Fibroblast of mammary gland (primary cell): Measurements from ENCODE around the gene ABLIM1.

Experiments
- DNase-seq: peaks from one replicate; pipeline ENCODE4 v3.0.0-alpha.2; 2010; ENCODE audit warnings: low read depth
- H3K4me3 ChIP-seq: 2 replicates; pipeline ENCODE4 v1.5.1; 2011; ENCODE audit warnings: low read depth, mild to moderate bottlenecking, low read length, moderate library complexity; ENCODE audit not compliant: control insufficient read depth
- TF ChIP-seq, protein P1 (sequence below): conservative IDR thresholded peaks from 2 replicates; pipeline ENCODE4 v1.5.1; 2011; ENCODE audit warnings: low read depth, low read length, inconsistent platforms; ENCODE audit not compliant: control insufficient read depth, insufficient read depth

The ABLIM1 gene

GRCh38 chr10:114604357-114605130, 53.5 kb downstream of the ABLIM1 start:
- no peak for DNase-seq
- TF ChIP-seq, protein P1, sequence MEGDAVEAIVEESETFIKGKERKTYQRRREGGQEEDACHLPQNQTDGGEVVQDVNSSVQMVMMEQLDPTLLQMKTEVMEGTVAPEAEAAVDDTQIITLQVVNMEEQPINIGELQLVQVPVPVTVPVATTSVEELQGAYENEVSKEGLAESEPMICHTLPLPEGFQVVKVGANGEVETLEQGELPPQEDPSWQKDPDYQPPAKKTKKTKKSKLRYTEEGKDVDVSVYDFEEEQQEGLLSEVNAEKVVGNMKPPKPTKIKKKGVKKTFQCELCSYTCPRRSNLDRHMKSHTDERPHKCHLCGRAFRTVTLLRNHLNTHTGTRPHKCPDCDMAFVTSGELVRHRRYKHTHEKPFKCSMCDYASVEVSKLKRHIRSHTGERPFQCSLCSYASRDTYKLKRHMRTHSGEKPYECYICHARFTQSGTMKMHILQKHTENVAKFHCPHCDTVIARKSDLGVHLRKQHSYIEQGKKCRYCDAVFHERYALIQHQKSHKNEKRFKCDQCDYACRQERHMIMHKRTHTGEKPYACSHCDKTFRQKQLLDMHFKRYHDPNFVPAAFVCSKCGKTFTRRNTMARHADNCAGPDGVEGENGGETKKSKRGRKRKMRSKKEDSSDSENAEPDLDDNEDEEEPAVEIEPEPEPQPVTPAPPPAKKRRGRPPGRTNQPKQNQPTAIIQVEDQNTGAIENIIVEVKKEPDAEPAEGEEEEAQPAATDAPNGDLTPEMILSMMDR: no peak
- no peak overlapping the region for H3K4me3 ChIP-seq

- no peak overlapping the region for H3K4me3 ChIP-seq
- DNase-seq: no peak
- TF ChIP-seq, protein P1: no peak
Measured at GRCh38 chr10:114603948-114604347, 54.1 kb downstream of the ABLIM1 start.

DNA sequence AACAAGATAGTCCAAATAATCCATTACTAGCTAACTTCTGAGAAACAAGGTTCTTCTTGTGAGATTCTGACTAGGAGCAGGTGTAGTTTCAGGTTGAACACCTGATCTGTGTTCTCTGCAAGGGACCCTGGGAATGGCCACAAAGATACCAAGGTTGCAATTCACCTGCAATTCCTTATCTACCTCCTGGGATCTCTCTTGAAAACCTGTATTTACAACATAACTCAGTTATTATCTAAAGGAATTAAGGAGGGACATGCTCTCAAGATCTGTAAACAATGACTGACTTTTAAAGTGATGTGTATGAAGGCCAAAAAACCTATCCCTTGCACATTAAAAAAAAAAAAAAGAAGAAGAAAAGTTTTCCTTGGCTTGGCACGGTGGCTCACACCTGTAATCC, 54.8 kb downstream of the ABLIM1 start:
- TF ChIP-seq, protein P1: no peak
- DNase-seq: no peak
- H3K4me3 ChIP-seq: no peak overlapping the region

DNA sequence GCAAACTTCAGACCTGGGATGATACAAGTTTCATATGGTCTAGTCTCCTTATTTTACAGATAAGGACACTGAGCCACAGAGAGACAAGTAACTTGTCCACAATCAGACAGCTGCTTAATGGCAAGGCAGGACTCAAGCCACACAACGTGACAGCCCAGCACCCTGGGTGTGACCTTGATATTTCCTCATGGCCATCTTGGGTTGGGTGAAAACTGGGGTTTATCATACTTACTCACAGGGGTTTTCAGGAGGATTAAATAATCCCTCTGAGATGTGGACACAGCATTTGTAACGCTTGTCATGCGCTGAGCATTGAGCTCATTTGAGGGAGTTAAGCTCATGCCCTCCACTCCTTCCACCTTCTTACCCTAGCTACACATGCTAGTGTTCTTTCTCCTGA, 58.0 kb downstream of the ABLIM1 start:
- TF ChIP-seq, protein P1: no peak
- no peak overlapping the region for H3K4me3 ChIP-seq
- no peak for DNase-seq

GRCh38 chr10:114596793-114597192, 61.3 kb downstream of the ABLIM1 start:
- TF ChIP-seq, protein P1: no peak
- H3K4me3 ChIP-seq: no peak overlapping the region
- DNase-seq: no peak

DNA sequence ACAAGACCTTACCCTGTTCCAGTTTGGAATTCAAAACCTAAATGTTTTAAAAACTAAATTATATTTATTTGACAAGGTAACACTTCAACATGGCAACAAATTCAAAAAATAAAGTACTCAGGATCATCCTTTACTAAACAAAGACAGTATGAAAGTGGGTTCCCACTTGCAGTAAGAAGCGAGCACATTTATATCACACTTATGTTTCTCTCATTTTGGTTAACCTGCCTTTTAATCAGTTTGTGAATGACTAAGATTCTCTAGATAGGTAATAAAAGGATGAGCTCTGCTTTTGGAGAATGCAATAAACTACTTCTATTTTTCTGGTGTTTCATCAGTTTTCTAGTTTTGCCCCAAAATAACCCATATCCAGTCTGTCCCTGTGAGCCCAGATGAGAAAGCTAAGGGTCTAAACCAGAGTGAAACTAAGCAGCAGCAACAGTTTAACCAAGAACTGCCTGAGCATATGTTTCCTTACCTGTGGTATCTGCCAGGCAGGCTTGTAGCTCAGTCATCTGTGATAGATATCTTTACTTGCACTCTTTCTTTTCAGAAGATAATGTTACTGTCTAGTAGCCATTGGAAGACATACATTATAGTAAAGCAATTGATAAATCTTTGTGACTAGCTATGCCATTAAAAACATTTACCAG, 64.1 kb downstream of the ABLIM1 start:
- no peak overlapping the region for H3K4me3 ChIP-seq
- TF ChIP-seq, protein P1: no peak
- DNase-seq: no peak
